Effector memory CD4-positive, alpha-beta T cell (primary cell): ENCODE measurements around the gene SMPD1.

Experiments
- DNase-seq, 3 donors: peaks; one replicate each; pipeline ENCODE4 v3.0.0-alpha.2; 2020
- H3K27ac ChIP-seq: 2 replicates; pipeline ENCODE4 v1.7.0; 2013; ENCODE audit warnings: mild to moderate bottlenecking, low read length, moderate library complexity; ENCODE audit not compliant: insufficient read depth, poor library complexity, severe bottlenecking
- H3K27me3 ChIP-seq: replicated peaks from 2 replicates; pipeline ENCODE4 v1.7.0; 2013; ENCODE audit warnings: mild to moderate bottlenecking, low read length; ENCODE audit not compliant: insufficient read depth, control insufficient read depth, poor library complexity, severe bottlenecking
- H3K36me3 ChIP-seq: 2 replicates; pipeline ENCODE4 v1.7.0; 2013; ENCODE audit warnings: mild to moderate bottlenecking, low read length, moderate library complexity; ENCODE audit not compliant: control insufficient read depth, insufficient read depth
- H3K4me1 ChIP-seq: 2 replicates; pipeline ENCODE4 v1.7.0; 2013; ENCODE audit warnings: low read length, mild to moderate bottlenecking; ENCODE audit not compliant: control insufficient read depth, insufficient read depth, poor library complexity, severe bottlenecking
- H3K4me3 ChIP-seq: 2 replicates; pipeline ENCODE4 v1.7.0; 2013; ENCODE audit warnings: low read length, low read depth, mild to moderate bottlenecking; ENCODE audit not compliant: insufficient read depth, poor library complexity, severe bottlenecking
- H3K9me3 ChIP-seq: 2 replicates; pipeline ENCODE4 v1.7.0; 2013; ENCODE audit warnings: mild to moderate bottlenecking, low read length, moderate library complexity; ENCODE audit not compliant: control insufficient read depth

Gene SMPD1

GRCh38 chr11:6413791-6414201 lies 23.5 kb downstream of the SMPD1 start:
- peaks cover 39% of the 10 kb centered on the region for H3K4me1 ChIP-seq
- no peaks in the 10 kb centered on the region for H3K27me3 ChIP-seq
- DNase-seq, result peak in 2 of 3 donors; percentile 44 to 51
- H3K9me3 ChIP-seq, result no peaks in the 10 kb centered on the region
- H3K27ac ChIP-seq, result peak overlapping the region; percentile 55
- peaks cover 24% of the 10 kb centered on the region for H3K36me3 ChIP-seq
- peak overlapping the region; percentile 3 for H3K4me3 ChIP-seq

- no peak for DNase-seq
These were observed 24.6 kb downstream of the SMPD1 start for GRCh38 chr11:6414874-6415328.

GRCh38 chr11:6415797-6416196 lies 25.5 kb downstream of the SMPD1 start:
- no peak overlapping the region for H3K27ac ChIP-seq
- H3K4me3 ChIP-seq, result no peak overlapping the region
- H3K36me3 ChIP-seq, result peaks cover 6% of the 10 kb centered on the region
- H3K27me3 ChIP-seq, result no peaks in the 10 kb centered on the region
- peaks cover 41% of the 10 kb centered on the region for H3K4me1 ChIP-seq
- no peaks in the 10 kb centered on the region for H3K9me3 ChIP-seq
- no peak for DNase-seq

More at GRCh38 chr11:6414874-6415328, 24.6 kb downstream of the SMPD1 start:
- Histone ChIP-seq H3K4me1 (peaks cover 42% of the 10 kb centered on the region), H3K36me3 (peaks cover 15% of the 10 kb centered on the region), H3K4me3 (no peak overlapping the region), H3K9me3 (no peaks in the 10 kb centered on the region), H3K27me3 (no peaks in the 10 kb centered on the region), H3K27ac (no peak overlapping the region)

- H3K9me3 ChIP-seq, result no peaks in the 10 kb centered on the region
- DNase-seq, result no peak
- H3K27ac ChIP-seq, result peak overlapping the region; percentile 80
- peak overlapping the region; percentile 96 for H3K4me3 ChIP-seq
- no peaks in the 10 kb centered on the region for H3K36me3 ChIP-seq
- H3K4me1 ChIP-seq, result peaks cover 41% of the 10 kb centered on the region
- H3K27me3 ChIP-seq, result no peaks in the 10 kb centered on the region
These were observed 27.8 kb downstream of the SMPD1 start for GRCh38 chr11:6417907-6418556.

- Histone ChIP-seq H3K4me1 (peaks cover 41% of the 10 kb centered on the region), H3K36me3 (no peaks in the 10 kb centered on the region), H3K9me3 (no peaks in the 10 kb centered on the region), H3K27ac (peak overlapping the region; percentile 80), H3K4me3 (peak overlapping the region; percentile 96), H3K27me3 (no peaks in the 10 kb centered on the region)
- DNase-seq, result no peak
These were observed 28.3 kb downstream of the SMPD1 start for GRCh38 chr11:6418557-6419008.

DNA sequence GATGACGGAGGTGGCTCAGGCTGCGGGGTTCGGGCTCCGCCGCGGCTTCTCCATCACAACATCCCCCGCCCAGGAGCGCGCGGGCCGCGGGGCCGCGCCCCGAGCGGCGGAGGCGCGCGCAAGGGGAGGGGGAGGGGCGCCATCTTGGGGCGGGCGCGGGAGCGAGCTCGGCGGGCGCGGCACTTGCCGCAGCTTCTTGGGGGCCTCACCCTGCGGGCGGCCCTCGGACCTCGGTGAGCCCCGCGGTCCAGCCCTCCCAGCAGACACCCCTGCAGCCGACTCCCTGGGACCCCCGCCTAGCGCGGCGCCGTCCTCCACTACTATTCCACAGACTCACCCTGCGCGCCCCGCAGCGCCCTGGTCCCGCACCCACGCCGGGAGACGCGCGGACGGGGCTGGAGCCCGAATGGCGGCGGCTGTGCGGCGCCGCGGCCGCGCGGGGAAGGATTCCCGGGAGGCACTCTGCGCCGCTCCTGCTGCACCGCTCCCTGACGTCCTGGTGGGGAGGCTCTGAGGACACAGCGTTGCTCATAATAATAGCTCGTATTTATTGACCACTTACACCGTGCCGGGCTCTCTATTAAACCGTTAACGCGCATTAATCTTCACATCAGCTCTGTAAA lies 28.8 kb downstream of the SMPD1 start, which contains the start of gene APBB1:
Gene APBB1 (minus strand): TSS at position 86 of the 623 bp plus-strand sequence. CDS start 7,747 bp downstream, outside the sequence.
- no peaks in the 10 kb centered on the region for H3K9me3 ChIP-seq
- no peaks in the 10 kb centered on the region for H3K36me3 ChIP-seq
- peak within 1 kb of the TSS; percentile 80 for H3K27ac ChIP-seq
- peaks cover 36% of the 10 kb centered on the region for H3K4me1 ChIP-seq
- H3K4me3 ChIP-seq, result peak within 1 kb of the TSS; percentile 96
- peak; percentile 55 to 61 (median 59) for DNase-seq
- H3K27me3 ChIP-seq, result no peaks in the 10 kb centered on the region

DNA sequence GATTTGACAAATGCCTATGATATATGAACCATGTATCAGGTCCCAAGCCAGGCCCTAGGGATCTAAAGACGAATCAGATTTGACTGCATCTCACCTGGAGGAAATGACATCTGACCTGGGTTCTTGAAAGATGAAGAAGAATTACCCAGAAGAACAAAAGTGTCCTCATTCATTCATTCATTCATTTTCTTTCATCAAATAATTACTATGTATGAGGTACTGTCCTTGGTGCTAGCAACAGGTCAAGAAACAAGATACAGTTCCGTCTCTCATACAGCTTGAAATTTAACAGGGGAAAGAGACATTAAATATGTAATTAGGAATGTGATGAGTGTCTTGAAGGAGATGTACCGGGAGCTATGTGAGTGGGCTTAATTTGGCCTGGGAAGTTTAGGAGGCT lies 30.4 kb downstream of the SMPD1 start:
- Histone ChIP-seq H3K4me1 (peaks cover 22% of the 10 kb centered on the region), H3K36me3 (no peaks in the 10 kb centered on the region), H3K27me3 (no peaks in the 10 kb centered on the region), H3K27ac (no peak overlapping the region), H3K4me3 (no peak overlapping the region), H3K9me3 (no peaks in the 10 kb centered on the region)
- DNase-seq, result no peak

GRCh38 chr11:6427516-6427915 lies 37.2 kb downstream of the SMPD1 start:
- H3K36me3 ChIP-seq, result no peaks in the 10 kb centered on the region
- no peaks in the 10 kb centered on the region for H3K9me3 ChIP-seq
- no peak overlapping the region for H3K27ac ChIP-seq
- DNase-seq, result no peak
- H3K27me3 ChIP-seq, result no peaks in the 10 kb centered on the region
- H3K4me3 ChIP-seq, result no peak overlapping the region
- H3K4me1 ChIP-seq, result no peaks in the 10 kb centered on the region

- no peaks in the 10 kb centered on the region for H3K27me3 ChIP-seq
- H3K4me3 ChIP-seq, result no peak overlapping the region
- H3K9me3 ChIP-seq, result no peaks in the 10 kb centered on the region
- no peaks in the 10 kb centered on the region for H3K36me3 ChIP-seq
- no peak overlapping the region for H3K27ac ChIP-seq
- H3K4me1 ChIP-seq, result no peaks in the 10 kb centered on the region
- no peak for DNase-seq
These were observed 41.6 kb downstream of the SMPD1 start for GRCh38 chr11:6431861-6432260.

- DNase-seq, result no peak
- H3K9me3 ChIP-seq, result no peaks in the 10 kb centered on the region
- H3K27ac ChIP-seq, result no peak overlapping the region
- H3K36me3 ChIP-seq, result no peaks in the 10 kb centered on the region
- no peak overlapping the region for H3K4me3 ChIP-seq
- H3K4me1 ChIP-seq, result peaks cover 16% of the 10 kb centered on the region
- H3K27me3 ChIP-seq, result no peaks in the 10 kb centered on the region
These were observed 43.9 kb downstream of the SMPD1 start for GRCh38 chr11:6433998-6434660.
